Suprapubic skin (tissue), 4 donors: ENCODE measurements around the gene DUS1L. TPM values are rescaled to one million over a fixed set of nuclear protein-coding genes. Genes with fewer than 3 reads are reported as not detected.

ENCODE experiments used
- DNase-seq, 2 donors: peaks; one replicate each; pipeline ENCODE4 v3.0.0-alpha.2; 2019; ENCODE audit warnings: low spot score in 2 of 2
- H3K27ac ChIP-seq: fragments of 200-600 bp; sonication (generic); one replicate; pipeline ENCODE4 v1.5.1; 2019
- H3K27me3 ChIP-seq: fragments of 200-600 bp; sonication (generic); one replicate; pipeline ENCODE4 v1.5.1; 2019
- H3K36me3 ChIP-seq: fragments of 200-600 bp; sonication (generic); one replicate; pipeline ENCODE4 v1.5.1; 2019
- H3K4me1 ChIP-seq: fragments of 200-600 bp; sonication (generic); one replicate; pipeline ENCODE4 v1.5.1; 2019
- H3K4me3 ChIP-seq: fragments of 200-600 bp; sonication (generic); one replicate; pipeline ENCODE4 v1.5.1; 2019; ENCODE audit warnings: mild to moderate bottlenecking
- H3K9me3 ChIP-seq: fragments of 200-600 bp; sonication (generic); one replicate; pipeline ENCODE4 v1.5.1; 2019
- CTCF ChIP-seq, 2 donors: fragments of 200-600 bp in 1 of 2; fragments of 450-650 bp in 1 of 2; sonication (generic) in 1 of 2; IDR thresholded peaks; one replicate each; pipeline ENCODE4 v1.5.1; 2016 to 2019; ENCODE audit warnings: antibody characterized with exemption in 2 of 2, mild to moderate bottlenecking in 1 of 2, moderate library complexity in 1 of 2
- EP300 ChIP-seq: sonication (generic); formaldehyde crosslinking; IDR thresholded peaks from one replicate; pipeline ENCODE4 v1.6.1; 2017; ENCODE audit warnings: antibody characterized with exemption
- POLR2A ChIP-seq, 2 donors: fragments of 450-650 bp; IDR thresholded peaks; one replicate each; pipeline ENCODE4 v1.6.1; 2017; ENCODE audit warnings: antibody characterized with exemption in 2 of 2, mild to moderate bottlenecking in 2 of 2, moderate library complexity in 2 of 2
- POLR2AphosphoS5 ChIP-seq, 3 donors: sonication (generic); formaldehyde crosslinking; IDR thresholded peaks; one replicate each; pipeline ENCODE4 v1.6.1; 2017; ENCODE audit warnings: antibody characterized with exemption in 3 of 3
- WGBS: methylation state at CpG from one replicate; pipeline ENCODE4 v1.1.5; 2018; 5-methylcytosine and 5-hydroxymethylcytosine counted together
- total RNA-seq, 4 donors: library from RNA; depleted of rRNA; stranded (reverse); fragments of >200 nt; gene quantifications; one replicate each; pipeline ENCODE4 v1.1.0, GENCODE V29; 2016

Gene DUS1L
- total RNA-seq, 4 donors from 2014 or later, result 79.3 to 176 (median 108) TPM

DNA sequence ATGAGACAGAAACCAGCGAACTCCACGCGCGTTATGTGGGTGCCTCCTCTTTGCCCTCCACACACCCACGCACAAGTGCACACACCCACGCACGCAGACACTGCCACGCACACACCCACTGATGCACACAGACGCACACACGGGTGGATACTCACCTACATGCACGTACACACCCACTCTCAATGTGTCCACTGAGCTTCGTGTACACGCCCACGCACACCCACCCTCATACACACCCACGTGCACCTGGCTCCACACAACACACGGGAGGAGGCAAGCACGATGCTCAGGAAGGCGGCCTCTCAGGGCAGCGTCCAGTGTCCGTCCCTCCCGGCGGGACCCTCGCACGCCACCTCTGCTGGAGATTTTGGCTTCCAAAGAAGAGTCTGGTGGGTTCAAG, 18.2 kb downstream of the DUS1L start:
- H3K4me3 ChIP-seq, result no peak overlapping the region
- peaks cover 28% of the 10 kb centered on the region for H3K36me3 ChIP-seq
- TF ChIP-seq POLR2A (IDR thresholded peaks at IDR 0.05), result no peak
- TF ChIP-seq EP300, result no peak
- TF ChIP-seq CTCF (IDR thresholded peaks at IDR 0.05), result no peak
- no peak for TF ChIP-seq POLR2AphosphoS5 (IDR thresholded peaks at IDR 0.05)
- H3K27ac ChIP-seq, result no peak overlapping the region
- 83% methylated on average over 24 of the region's 24 CpGs for WGBS
- no peak for DNase-seq
- no peaks in the 10 kb centered on the region for H3K9me3 ChIP-seq
- H3K4me1 ChIP-seq, result peaks cover 20% of the 10 kb centered on the region
- no peaks in the 10 kb centered on the region for H3K27me3 ChIP-seq

DNA sequence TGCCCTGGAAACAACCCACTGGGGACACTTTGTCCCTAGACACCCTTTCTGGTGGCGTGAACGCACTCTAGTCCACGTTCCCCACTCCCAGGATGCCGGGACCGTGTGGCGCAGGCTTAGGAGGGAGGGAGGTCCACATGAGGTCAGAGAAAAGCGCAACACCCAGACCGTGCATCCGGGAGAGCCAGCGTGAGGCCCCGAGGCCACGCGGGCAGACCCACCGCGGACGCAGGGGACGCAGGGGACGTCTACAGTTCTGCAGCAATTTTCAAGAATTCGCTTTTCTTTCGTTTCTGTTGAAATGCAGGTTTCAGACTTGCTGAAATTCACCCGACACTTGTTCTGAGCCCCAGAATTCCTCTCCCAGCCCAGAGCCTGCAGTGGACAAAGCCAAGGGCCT, 18.7 kb downstream of the DUS1L start:
- DNase-seq, result no peak
- no peak overlapping the region for H3K27ac ChIP-seq
- peaks cover 18% of the 10 kb centered on the region for H3K4me1 ChIP-seq
- TF ChIP-seq POLR2AphosphoS5 (IDR thresholded peaks at IDR 0.05), result no peak
- TF ChIP-seq CTCF (IDR thresholded peaks at IDR 0.05), result no peak
- TF ChIP-seq EP300, result no peak
- WGBS, result 91% methylated on average over 21 of the region's 21 CpGs
- peaks cover 28% of the 10 kb centered on the region for H3K36me3 ChIP-seq
- H3K27me3 ChIP-seq, result no peaks in the 10 kb centered on the region
- H3K4me3 ChIP-seq, result no peak overlapping the region
- no peaks in the 10 kb centered on the region for H3K9me3 ChIP-seq

- Histone ChIP-seq H3K4me1 (peaks cover 17% of the 10 kb centered on the region), H3K36me3 (peaks cover 28% of the 10 kb centered on the region), H3K9me3 (no peaks in the 10 kb centered on the region), H3K27me3 (no peaks in the 10 kb centered on the region), H3K4me3 (no peak overlapping the region), H3K27ac (no peak overlapping the region)
- TF ChIP-seq EP300, result no peak
- no peak for TF ChIP-seq POLR2A (IDR thresholded peaks at IDR 0.05)
- TF ChIP-seq CTCF (IDR thresholded peaks at IDR 0.05), result no peak
- TF ChIP-seq POLR2AphosphoS5 (IDR thresholded peaks at IDR 0.05), result no peak
- no peak for DNase-seq
- 77% methylated on average over 7 of the region's 14 CpGs for WGBS
Observed at GRCh38 chr17:82045936-82046484, 19.6 kb downstream of the DUS1L start.

- 61% methylated on average over 3 of the region's 16 CpGs for WGBS
- DNase-seq, result no peak
- TF ChIP-seq EP300, result no peak
- TF ChIP-seq CTCF (IDR thresholded peaks at IDR 0.05), result no peak
- TF ChIP-seq POLR2A (IDR thresholded peaks at IDR 0.05), result no peak
- TF ChIP-seq POLR2AphosphoS5 (IDR thresholded peaks at IDR 0.05), result no peak
Observed at GRCh38 chr17:82043507-82043906, 22.1 kb downstream of the DUS1L start.

DNA sequence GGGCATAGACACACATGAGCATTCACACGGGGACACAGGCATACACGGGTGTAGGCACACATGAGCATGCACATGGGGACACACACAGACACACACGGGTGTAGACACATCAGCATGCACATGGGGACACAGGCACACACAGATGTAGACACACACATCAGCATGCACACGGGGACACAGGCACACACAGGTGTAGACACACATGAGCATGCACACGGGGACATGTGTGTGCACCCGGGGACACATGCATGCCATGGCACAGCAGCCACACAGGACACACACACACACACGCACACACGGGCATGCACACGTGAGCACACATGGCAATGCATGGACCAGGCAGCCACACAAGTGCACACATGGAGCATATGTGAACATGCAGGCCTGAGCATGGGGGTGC, 23.0 kb downstream of the DUS1L start:
- H3K27me3 ChIP-seq, result no peaks in the 10 kb centered on the region
- 79% methylated on average over 3 of the region's 9 CpGs for WGBS
- no peak for TF ChIP-seq CTCF (IDR thresholded peaks at IDR 0.05)
- TF ChIP-seq POLR2A (IDR thresholded peaks at IDR 0.05), result no peak
- TF ChIP-seq POLR2AphosphoS5 (IDR thresholded peaks at IDR 0.05), result no peak
- TF ChIP-seq EP300, result no peak
- peaks cover 9% of the 10 kb centered on the region for H3K36me3 ChIP-seq
- DNase-seq, result no peak
- H3K4me3 ChIP-seq, result no peak overlapping the region
- no peaks in the 10 kb centered on the region for H3K9me3 ChIP-seq
- H3K27ac ChIP-seq, result no peak overlapping the region
- H3K4me1 ChIP-seq, result peaks cover 8% of the 10 kb centered on the region

More at GRCh38 chr17:82043507-82043906, 22.1 kb downstream of the DUS1L start:
- Histone ChIP-seq H3K9me3 (no peaks in the 10 kb centered on the region), H3K27ac (no peak overlapping the region), H3K36me3 (peaks cover 17% of the 10 kb centered on the region), H3K27me3 (no peaks in the 10 kb centered on the region), H3K4me3 (no peak overlapping the region), H3K4me1 (peaks cover 4% of the 10 kb centered on the region)
